KMS-11 (cell line): Measurements from ENCODE around the gene COX7C.

Experiments used
- H2AFZ ChIP-seq: fragments of 200-600 bp; sonication (generic); 2 replicates; pipeline ENCODE4 v1.6.1; 2016; ENCODE audit warnings: antibody characterized with exemption, mixed run types, low read depth
- H3K27ac ChIP-seq: fragments of 200-600 bp; sonication (generic); 2 replicates; pipeline ENCODE4 v1.6.1; 2016; ENCODE audit warnings: mild to moderate bottlenecking, mixed run types
- H3K27me3 ChIP-seq: fragments of 200-600 bp; sonication (generic); 2 replicates; pipeline ENCODE4 v1.6.1; 2017; ENCODE audit warnings: mild to moderate bottlenecking, low read depth, mixed run types, moderate library complexity; ENCODE audit not compliant: insufficient read depth
- H3K36me3 ChIP-seq: fragments of 200-600 bp; sonication (generic); 2 replicates; pipeline ENCODE4 v1.6.1; 2017; ENCODE audit warnings: mild to moderate bottlenecking, mixed run types; ENCODE audit not compliant: insufficient read depth
- H3K4me1 ChIP-seq: fragments of 200-600 bp; sonication (generic); 2 replicates; pipeline ENCODE4 v1.6.1; 2016; ENCODE audit warnings: mild to moderate bottlenecking, low read depth, mixed run types; ENCODE audit not compliant: poor library complexity, severe bottlenecking
- H3K4me2 ChIP-seq: fragments of 200-600 bp; sonication (generic); 2 replicates; pipeline ENCODE4 v1.7.0; 2016; ENCODE audit warnings: mild to moderate bottlenecking, mixed run types
- H3K4me3 ChIP-seq: fragments of 200-600 bp; sonication (generic); IDR thresholded peaks from 2 replicates; pipeline ENCODE4 v1.6.1; 2017; ENCODE audit warnings: low read depth, low read length, mixed read lengths; ENCODE audit not compliant: insufficient read depth
- H3K79me2 ChIP-seq: fragments of 200-600 bp; sonication (generic); 2 replicates; pipeline ENCODE4 v1.6.1; 2016; ENCODE audit warnings: low read depth, mixed run types; ENCODE audit not compliant: insufficient read depth
- H3K9ac ChIP-seq: fragments of 200-600 bp; sonication (generic); 2 replicates; pipeline ENCODE4 v1.6.1; 2016; ENCODE audit warnings: mild to moderate bottlenecking, mixed run types
- H4K20me1 ChIP-seq: fragments of 200-600 bp; sonication (generic); 2 replicates; pipeline ENCODE4 v1.6.1; 2016; ENCODE audit warnings: mild to moderate bottlenecking, mixed run types; ENCODE audit not compliant: insufficient read depth
- TF ChIP-seq, protein P1 (sequence below): fragments of 200-600 bp; sonication (generic); conservative IDR thresholded peaks from 2 replicates; pipeline ENCODE4 v1.6.1; 2017; ENCODE audit warnings: low read depth, mild to moderate bottlenecking, antibody characterized with exemption, low read length, moderate library complexity, mixed read lengths

Gene COX7C

DNA sequence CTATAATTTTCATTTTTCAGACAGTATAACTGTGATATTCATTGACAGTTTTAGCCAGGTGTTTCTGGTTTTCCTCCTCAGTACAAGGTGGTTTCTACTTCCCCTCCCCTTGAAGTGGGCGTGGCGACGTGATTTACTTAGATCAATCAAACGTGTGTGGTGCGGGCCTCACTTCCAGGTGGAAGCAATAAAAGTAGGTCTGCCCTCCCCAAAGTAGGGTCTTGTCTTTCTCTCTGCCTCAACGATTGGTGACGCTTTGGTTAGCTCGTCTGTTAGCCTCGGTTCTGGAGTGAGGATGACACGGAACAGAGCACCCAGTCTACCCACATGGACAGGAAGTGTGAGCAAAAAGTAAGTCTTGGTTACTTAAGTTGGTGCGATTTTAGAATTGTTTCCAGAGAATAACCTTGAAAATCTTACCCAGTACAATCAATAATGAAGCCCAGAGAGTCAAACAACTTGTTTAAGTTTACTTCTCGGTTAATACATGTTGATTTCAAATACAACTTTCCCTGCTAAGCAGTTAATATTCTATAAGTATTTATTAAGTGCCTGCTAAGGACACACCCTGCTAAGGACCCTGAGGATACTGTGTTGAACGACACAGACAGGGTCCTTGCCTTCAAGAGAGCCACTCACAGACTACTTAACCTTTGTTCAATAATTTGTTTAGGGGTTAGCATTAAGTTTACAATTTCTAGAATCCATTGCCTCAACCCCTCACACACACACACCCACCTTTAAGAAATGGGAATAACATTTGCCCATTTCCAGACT is 48.4 kb downstream of the COX7C start:
- Histone ChIP-seq H3K27me3 (no peaks in the 10 kb centered on the region), H3K4me2 (no peak overlapping the region), H2AFZ (no peak overlapping the region), H4K20me1 (no peaks in the 10 kb centered on the region), H3K79me2 (no peaks in the 10 kb centered on the region), H3K36me3 (no peaks in the 10 kb centered on the region), H3K4me3 (no peak overlapping the region), H3K4me1 (no peaks in the 10 kb centered on the region), H3K27ac (no peak overlapping the region), H3K9ac (no peak overlapping the region)
- TF ChIP-seq, protein P1, sequence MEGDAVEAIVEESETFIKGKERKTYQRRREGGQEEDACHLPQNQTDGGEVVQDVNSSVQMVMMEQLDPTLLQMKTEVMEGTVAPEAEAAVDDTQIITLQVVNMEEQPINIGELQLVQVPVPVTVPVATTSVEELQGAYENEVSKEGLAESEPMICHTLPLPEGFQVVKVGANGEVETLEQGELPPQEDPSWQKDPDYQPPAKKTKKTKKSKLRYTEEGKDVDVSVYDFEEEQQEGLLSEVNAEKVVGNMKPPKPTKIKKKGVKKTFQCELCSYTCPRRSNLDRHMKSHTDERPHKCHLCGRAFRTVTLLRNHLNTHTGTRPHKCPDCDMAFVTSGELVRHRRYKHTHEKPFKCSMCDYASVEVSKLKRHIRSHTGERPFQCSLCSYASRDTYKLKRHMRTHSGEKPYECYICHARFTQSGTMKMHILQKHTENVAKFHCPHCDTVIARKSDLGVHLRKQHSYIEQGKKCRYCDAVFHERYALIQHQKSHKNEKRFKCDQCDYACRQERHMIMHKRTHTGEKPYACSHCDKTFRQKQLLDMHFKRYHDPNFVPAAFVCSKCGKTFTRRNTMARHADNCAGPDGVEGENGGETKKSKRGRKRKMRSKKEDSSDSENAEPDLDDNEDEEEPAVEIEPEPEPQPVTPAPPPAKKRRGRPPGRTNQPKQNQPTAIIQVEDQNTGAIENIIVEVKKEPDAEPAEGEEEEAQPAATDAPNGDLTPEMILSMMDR, result no peak

DNA sequence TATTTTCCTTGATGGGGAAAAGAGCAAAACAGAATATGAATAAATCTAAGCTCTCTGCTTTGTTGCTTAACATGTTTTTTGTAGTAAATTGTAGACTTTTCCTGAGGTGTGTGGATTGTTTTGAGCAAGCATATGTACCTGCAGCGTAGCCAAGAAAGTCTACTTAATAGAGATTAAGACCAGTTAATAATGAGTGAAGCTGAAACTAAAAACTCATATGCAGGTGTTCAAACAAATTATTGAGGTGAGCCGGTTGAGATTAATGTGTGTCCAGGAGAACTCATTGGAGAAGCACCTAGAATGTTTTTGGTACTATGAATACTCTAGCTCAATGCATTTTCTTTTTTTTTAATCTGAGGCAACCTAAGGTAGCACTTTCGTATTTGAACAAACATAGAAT is 49.2 kb downstream of the COX7C start:
- Histone ChIP-seq H3K4me2 (no peak overlapping the region), H4K20me1 (no peaks in the 10 kb centered on the region), H3K4me1 (no peaks in the 10 kb centered on the region), H3K27me3 (no peaks in the 10 kb centered on the region), H3K4me3 (no peak overlapping the region), H3K79me2 (no peaks in the 10 kb centered on the region), H2AFZ (no peak overlapping the region), H3K9ac (no peak overlapping the region), H3K36me3 (no peaks in the 10 kb centered on the region), H3K27ac (no peak overlapping the region)
- TF ChIP-seq, protein P1, result no peak
